GM06990 (cell line): ENCODE data around the gene ZFAND3.

Experiments used
- DNase-seq: peaks from one replicate; pipeline ENCODE4 v3.0.0-alpha.2; 2011; ENCODE audit not compliant: insufficient read length; ENCODE audit errors: extremely low read depth
- H3K27me3 ChIP-seq: replicated peaks from 2 replicates; pipeline ENCODE4 v1.6.0; 2011; ENCODE audit warnings: low read length; ENCODE audit not compliant: control insufficient read depth, insufficient read depth
- H3K36me3 ChIP-seq: 2 replicates; pipeline ENCODE4 v1.5.1; 2011; ENCODE audit warnings: low read length; ENCODE audit not compliant: control insufficient read depth, insufficient read depth
- H3K4me3 ChIP-seq: replicated peaks from 2 replicates; pipeline ENCODE4 v1.5.1; 2011; ENCODE audit warnings: low read depth, mild to moderate bottlenecking, control low read depth, low read length
- CTCF ChIP-seq: IDR thresholded peaks from 2 replicates; pipeline ENCODE4 v1.5.1; 2011; ENCODE audit warnings: low read length, control low read depth, mild to moderate bottlenecking, inconsistent platforms; ENCODE audit not compliant: insufficient read depth, poor library complexity, severe bottlenecking

ZFAND3 gene

DNA sequence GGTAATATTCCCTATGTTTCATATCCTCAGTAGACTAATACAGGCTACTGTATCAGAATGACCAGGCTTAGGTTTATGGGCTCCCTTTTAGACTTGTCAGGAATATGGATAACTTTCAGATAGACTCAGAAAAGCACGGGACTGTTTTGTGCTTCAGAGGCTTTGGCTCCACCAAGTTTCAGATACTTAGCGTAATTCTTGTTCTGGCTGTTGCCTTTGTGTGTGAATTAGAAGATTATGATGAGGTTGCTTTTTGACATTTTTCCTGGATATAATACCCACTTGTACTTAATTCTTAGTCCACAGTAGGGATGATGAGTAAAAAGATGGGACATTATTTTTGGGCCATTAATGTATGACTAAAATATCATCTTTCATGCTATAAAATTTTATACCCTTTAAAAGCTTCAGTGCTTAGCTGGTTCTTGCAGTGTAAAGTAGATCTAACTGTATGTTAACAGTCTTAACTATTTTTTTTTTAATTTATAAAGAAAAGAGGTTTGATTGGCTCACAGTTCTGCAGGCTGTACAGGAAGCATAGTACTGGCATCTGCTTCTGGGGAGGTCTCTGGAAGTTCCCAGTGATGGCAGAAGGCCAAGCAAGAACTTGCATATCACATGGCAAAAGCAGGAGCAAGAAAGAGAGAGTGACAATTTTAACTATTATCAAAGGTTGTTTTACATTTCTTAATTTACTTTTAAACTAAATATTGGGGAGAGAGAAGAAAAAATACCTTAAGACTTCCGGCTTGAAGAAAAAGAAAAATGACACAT is 120.7 kb downstream of the ZFAND3 start:
- H3K4me3 ChIP-seq, result no peak overlapping the region

GRCh38 chr6:37941871-37942270 is 122.3 kb downstream of the ZFAND3 start:
- no peak for DNase-seq
- Histone ChIP-seq H3K27me3 (no peaks in the 10 kb centered on the region), H3K36me3 (no peaks in the 10 kb centered on the region), H3K4me3 (no peak overlapping the region)
- TF ChIP-seq CTCF, result no peak

More for the DNA sequence above, 120.7 kb downstream of the ZFAND3 start:
- no peak for TF ChIP-seq CTCF
- Histone ChIP-seq H3K27me3 (no peaks in the 10 kb centered on the region), H3K36me3 (no peaks in the 10 kb centered on the region)
- DNase-seq, result no peak

DNA sequence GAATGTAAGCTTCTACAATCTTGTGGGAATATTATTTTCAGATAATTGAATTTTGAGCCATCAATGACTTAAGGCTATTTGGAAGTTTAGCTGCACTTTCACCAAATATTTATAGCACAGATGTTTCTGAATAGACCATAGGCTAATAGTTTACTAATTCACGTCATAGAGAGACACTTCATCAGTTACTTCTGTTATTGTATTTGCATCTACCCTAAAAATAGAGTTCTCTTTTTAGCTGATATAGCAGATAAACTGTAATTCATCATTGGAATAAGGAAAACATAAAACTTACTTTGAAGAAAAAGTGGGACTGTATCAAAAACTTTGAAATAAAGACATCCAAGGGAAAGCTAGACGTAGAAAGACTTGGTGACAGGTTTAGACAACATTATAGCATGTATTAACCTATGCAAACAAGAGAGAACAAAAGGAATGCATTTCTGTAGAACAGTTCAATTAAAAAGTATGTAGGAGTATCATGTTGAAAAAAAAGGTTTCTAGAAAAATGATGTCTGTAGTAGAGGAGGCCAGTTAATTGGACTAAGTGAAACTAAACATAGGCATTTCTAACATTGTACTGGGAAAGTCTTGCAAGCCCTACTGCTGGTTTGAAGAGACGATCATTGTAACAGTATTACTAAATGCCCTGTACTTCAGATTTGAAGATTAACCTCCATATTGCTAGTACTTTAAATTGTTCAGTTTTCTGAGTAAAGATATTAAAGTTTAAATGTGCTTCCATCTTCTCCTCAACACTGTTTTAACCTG is 123.3 kb downstream of the ZFAND3 start:
- TF ChIP-seq CTCF, result no peak
- no peaks in the 10 kb centered on the region for H3K27me3 ChIP-seq
- no peak overlapping the region for H3K4me3 ChIP-seq
- no peaks in the 10 kb centered on the region for H3K36me3 ChIP-seq
- peak; percentile 33 for DNase-seq

DNA sequence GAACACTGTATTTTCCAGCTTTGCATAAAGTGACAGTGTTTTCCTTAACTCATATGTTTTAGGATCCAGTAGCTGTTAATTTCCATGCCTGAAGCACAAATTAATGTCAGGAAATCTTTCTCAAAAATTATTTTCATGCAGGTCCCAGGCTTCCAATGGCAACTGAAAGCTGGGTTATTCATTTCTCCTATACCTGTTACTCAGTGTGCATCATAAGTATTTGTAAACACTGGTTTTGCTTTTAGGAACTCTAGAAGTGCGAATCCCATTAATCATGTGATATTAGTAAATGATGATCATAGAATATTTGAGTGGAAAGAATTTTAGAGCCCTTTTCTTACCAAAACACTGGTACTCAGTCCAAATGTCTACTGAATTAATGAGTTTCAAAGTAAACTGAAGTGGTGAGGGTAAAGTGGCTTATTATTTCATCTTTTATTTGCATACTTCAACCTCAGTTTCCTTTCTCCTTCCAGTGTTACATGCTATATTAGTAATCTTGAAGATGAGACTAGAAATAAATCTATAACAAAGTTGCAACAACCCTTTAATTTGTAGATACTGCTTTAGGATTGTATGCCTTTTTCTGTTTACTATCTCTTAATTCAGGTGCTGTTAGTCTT is 124.0 kb downstream of the ZFAND3 start:
- peak; percentile 26 for DNase-seq
- no peaks in the 10 kb centered on the region for H3K27me3 ChIP-seq
- no peak for TF ChIP-seq CTCF
- no peak overlapping the region for H3K4me3 ChIP-seq
- H3K36me3 ChIP-seq, result no peaks in the 10 kb centered on the region

DNA sequence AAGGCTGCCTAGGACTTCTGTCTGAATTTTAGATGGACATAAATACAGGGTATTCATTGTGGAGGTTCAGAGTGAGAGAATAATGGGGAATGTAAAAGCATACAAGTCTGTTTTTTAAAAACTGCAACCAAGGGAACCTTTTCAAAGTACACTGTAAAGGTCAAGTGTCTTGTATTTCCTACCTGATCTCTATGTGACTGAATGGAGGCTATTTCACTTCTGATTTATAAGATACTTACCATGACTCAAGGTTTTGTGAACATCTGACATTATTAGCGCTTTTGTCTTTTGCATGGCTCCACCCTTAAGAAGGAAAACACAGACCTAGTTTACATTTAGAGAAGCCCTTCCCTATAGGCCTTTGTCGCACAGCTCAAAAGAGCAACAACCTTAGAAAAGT is 126.5 kb downstream of the ZFAND3 start:
- Histone ChIP-seq H3K27me3 (no peaks in the 10 kb centered on the region), H3K4me3 (no peak overlapping the region), H3K36me3 (no peaks in the 10 kb centered on the region)
- DNase-seq, result no peak
- TF ChIP-seq CTCF, result no peak
